GM12878 (cell line): ENCODE data around the gene PKD2. TPM values are rescaled to one million over a fixed set of nuclear protein-coding genes. Genes with fewer than 3 reads are reported as not detected.
"Not testable (repeated sequence)": the region's sequence is repeated elsewhere in the genome, so short reads cannot be mapped to it uniquely, and the experiment has no call there.

ENCODE experiments used
- ATAC-seq: fragments of 200-7000 bp; cut with Tn5 transposase; 3 replicates; pipeline ENCODE4 v1.9.1; 2020; ENCODE audit warnings: mild to moderate bottlenecking, moderate library complexity
- BruUV-seq: library from RNA; stranded (reverse); fragments of 400-500 nt; replicated peaks from 2 replicates; lab custom pipeline; 2021; lab: Mats Ljungman, UMichigan
- CTCF ChIA-PET: fragments of 300-600 bp; sonication (Branson Sonifier 250); formaldehyde crosslinking; extraction: SDS; loops from one replicate; lab custom pipeline; 2021; ENCODE audit warnings: inconsistent platforms; lab: Yijun Ruan, JAX
- POLR2A ChIA-PET: fragments of 350-600 bp; formaldehyde crosslinking; extraction: SDS; loops from one replicate; lab custom pipeline; 2021; ENCODE audit warnings: inconsistent platforms; lab: Charles Lee
- RAD21 ChIA-PET: fragments of 300-600 bp; sonication (Branson Sonifier 250); formaldehyde crosslinking; loops from one replicate; lab custom pipeline; 2023; ENCODE audit warnings: antibody characterized with exemption; ENCODE audit not compliant: unreplicated experiment; lab: Charles Lee
- SMC1A ChIA-PET: fragments of 300-600 bp; sonication (Branson Sonifier 250); formaldehyde crosslinking; loops from one replicate; lab custom pipeline; 2023; ENCODE audit not compliant: unreplicated experiment, uncharacterized antibody; lab: Charles Lee
- DNase-seq: peaks from one replicate; pipeline ENCODE4 v3.0.0-alpha.2; 2011; ENCODE audit warnings: low read depth, low spot score
- FAIRE-seq: peaks from 3 replicates; lab custom pipeline; 2011; peaks lifted over from hg19 to GRCh38; lab: Jason Lieb, UNC
- H2AFZ ChIP-seq: 2 replicates; pipeline ENCODE4 v1.6.0; 2011; ENCODE audit warnings: low read depth, low read length, control low read depth; ENCODE audit not compliant: control insufficient read depth
- H3K27ac ChIP-seq: 2 replicates; pipeline ENCODE4 v1.5.1; 2011; ENCODE audit warnings: control low read depth; ENCODE audit not compliant: control insufficient read depth, insufficient read depth
- H3K27me3 ChIP-seq, 2 experiments: replicated peaks in 1 of 2; 2 replicates each; pipeline versions ENCODE4 v1.6.0 to v1.6.1; 2011; ENCODE audit warnings: low read length in 1 of 2; ENCODE audit not compliant: control insufficient read depth in 2 of 2, insufficient read depth in 2 of 2
- H3K36me3 ChIP-seq, 2 experiments: 2 replicates each; pipeline ENCODE4 v1.5.1; 2011; ENCODE audit warnings: low read length in 1 of 2; ENCODE audit not compliant: control insufficient read depth in 2 of 2, insufficient read depth in 2 of 2
- H3K4me1 ChIP-seq: 2 replicates; pipeline ENCODE4 v1.6.1; 2011; ENCODE audit warnings: mild to moderate bottlenecking, low read length, moderate library complexity, mixed read lengths; ENCODE audit not compliant: control insufficient read depth, insufficient read depth
- H3K4me2 ChIP-seq: 2 replicates; pipeline ENCODE4 v1.6.0; 2011; ENCODE audit warnings: control low read depth; ENCODE audit not compliant: control insufficient read depth, insufficient read depth
- H3K4me3 ChIP-seq: fragments of 200-600 bp; sonication (generic); 2 replicates; pipeline ENCODE4 v1.5.1; 2016
- H3K79me2 ChIP-seq: 2 replicates; pipeline ENCODE4 v1.6.0; 2011; ENCODE audit warnings: low read length; ENCODE audit not compliant: control insufficient read depth, insufficient read depth
- H3K9ac ChIP-seq: 2 replicates; pipeline ENCODE4 v1.8.0; 2011; ENCODE audit warnings: low read length, control low read depth, mixed read lengths; ENCODE audit not compliant: control insufficient read depth, insufficient read depth
- H3K9me3 ChIP-seq: replicated peaks from 3 replicates; pipeline ENCODE4 v1.5.1; 2011; ENCODE audit warnings: mild to moderate bottlenecking, low read length; ENCODE audit not compliant: control insufficient read depth, insufficient read depth
- H4K20me1 ChIP-seq: 2 replicates; pipeline ENCODE4 v1.6.0; 2011; ENCODE audit not compliant: control insufficient read depth, insufficient read depth
- FOXM1 ChIP-seq: IDR thresholded peaks from 2 replicates; pipeline ENCODE4 v1.6.1; 2012; ENCODE audit warnings: low read depth, mild to moderate bottlenecking, inconsistent platforms, low read length, moderate library complexity
- IKZF1 ChIP-seq: fragments of 450-650 bp; conservative IDR thresholded peaks from 2 replicates; pipeline ENCODE4 v1.6.1; 2017; ENCODE audit warnings: antibody characterized with exemption, mild to moderate bottlenecking
- IKZF2 ChIP-seq, 2 experiments: fragments of 450-650 bp; IDR thresholded peaks; 2 replicates each; pipeline ENCODE4 v1.6.1; 2017; ENCODE audit warnings: mild to moderate bottlenecking in 2 of 2, moderate library complexity in 2 of 2
- NFXL1 ChIP-seq: fragments of 450-650 bp; IDR thresholded peaks from 2 replicates; pipeline ENCODE4 v1.6.1; 2017; ENCODE audit warnings: antibody characterized with exemption, mild to moderate bottlenecking, borderline replicate concordance
- RUNX3 ChIP-seq: IDR thresholded peaks from 2 replicates; pipeline ENCODE4 v1.6.1; 2012; ENCODE audit warnings: low read length, inconsistent platforms
- SPI1 ChIP-seq: IDR thresholded peaks from 2 replicates; pipeline ENCODE4 v1.6.1; 2011; ENCODE audit warnings: low read depth, mild to moderate bottlenecking, low read length, moderate library complexity, borderline replicate concordance; ENCODE audit not compliant: insufficient read depth
- SREBF1 ChIP-seq: IDR thresholded peaks from 2 replicates; pipeline ENCODE4 v1.6.1; 2012; ENCODE audit warnings: mild to moderate bottlenecking, low read length
- WGBS: methylation state at CpG from one replicate; pipeline ENCODE4 v1.1.6; 2016; ENCODE audit warnings: low lambda C conversion rate; ENCODE audit not compliant: insufficient replicate concordance, insufficient coverage; ENCODE audit errors: missing lambda C conversion rate; 5-methylcytosine and 5-hydroxymethylcytosine counted together
- in situ Hi-C: fragments of 300-500 bp; cut with MboI; formaldehyde crosslinking; loops from 9 replicates; pipeline ENCODE4 v1.14.3; 2018; ENCODE audit warnings: mixed read lengths
- intact Hi-C: fragments of 100-400 bp; cut with micrococcal nuclease; formaldehyde crosslinking; loops from one replicate; pipeline ENCODE4 v1.14.2; 2022; ENCODE audit not compliant: unreplicated experiment
- polyA plus RNA-seq, 11 experiments: library from polyadenylated mRNA; depleted of rRNA in 4 of 11; unstranded in 6 of 11; stranded (reverse) in 5 of 11; fragments of >200 nt; fragmentation: Nextera tagmentation in 4 of 11; fragmentation: Illumina TruSeq in 1 of 11; extraction: Ambion mirVana in 4 of 11; extraction: Trizol in 1 of 11; gene quantifications; 1 replicate in 1 of 11; 2 replicates in 10 of 11; pipeline versions ENCODE4 v1.2.1 to v1.2.3, GENCODE V29; 2011 to 2016; ENCODE audit warnings: inconsistent platforms in 2 of 11, missing spikeins in 2 of 11, low read depth in 1 of 11
- total RNA-seq, 4 experiments: library from RNA; depleted of rRNA in 3 of 4; stranded (reverse); fragments of >200 nt in 3 of 4; fragmentation: Illumina TruSeq in 1 of 4; extraction: Trizol in 1 of 4; gene quantifications; 2 replicates each; pipeline versions ENCODE4 v1.2.1 to v1.2.3, GENCODE V29; 2013 to 2021

Gene PKD2
- total and polyA plus RNA-seq, 10 of the 15 experiments (the other 5 are each of a cell fraction or from before 2014, with no cell fraction given), result 2.0 to 13.8 (median 8.4) TPM

DNA sequence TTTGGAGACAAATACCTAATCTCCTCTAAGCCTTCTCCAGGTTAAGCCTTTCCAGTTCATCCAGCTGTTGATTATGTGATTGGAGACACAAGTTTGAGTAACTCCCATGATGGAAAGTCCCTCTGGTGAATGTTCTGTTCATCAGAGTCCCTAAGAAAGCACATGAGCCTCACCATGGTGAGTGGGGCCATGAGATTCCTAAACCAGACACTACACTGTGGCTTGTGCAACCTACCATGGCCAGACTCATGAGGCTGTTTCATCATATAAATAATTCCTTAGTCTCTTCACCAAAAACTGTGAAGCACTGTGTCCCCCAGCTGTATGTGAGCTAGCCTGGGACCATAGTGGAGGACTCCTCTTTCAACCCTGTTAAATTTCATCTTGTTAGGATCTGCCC lies 14.4 kb downstream of the PKD2 start (continued):
- no peak for TF ChIP-seq NFXL1

DNA sequence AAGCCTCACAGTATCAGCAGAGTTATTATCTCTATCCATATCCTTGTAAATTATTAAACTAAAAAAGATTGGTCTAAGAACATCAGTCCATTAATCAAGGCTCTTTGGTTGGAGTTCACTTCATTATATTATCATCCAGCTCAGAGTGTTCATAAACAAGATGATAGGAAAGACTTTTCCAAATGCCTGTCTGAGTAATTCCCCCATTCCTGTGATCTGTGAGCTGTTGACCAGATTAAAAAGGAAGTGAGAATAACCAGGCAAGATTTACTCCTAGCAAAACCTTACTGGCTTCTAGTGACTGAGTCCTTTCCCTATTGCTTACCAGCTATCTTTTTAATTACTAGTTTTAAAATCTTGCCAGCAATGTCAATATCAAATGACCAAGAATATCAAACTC lies 14.9 kb downstream of the PKD2 start:
- no peak overlapping the region for H2AFZ ChIP-seq
- H3K4me1 ChIP-seq, result no peaks in the 10 kb centered on the region
- FAIRE-seq (peak; percentile 68), ATAC-seq (0 out of 3 replicates have a peak, but pooled peaks have one; percentile 31), DNase-seq (no peak)
- no peak overlapping the region for H3K9ac ChIP-seq
- intact Hi-C loops, result no loop called here
- no TSS peak for BruUV-seq
- RAD21 ChIA-PET, result interaction anchor here (1.0 to 1.7 kb wide), 4 partner anchors 10 to 435 kb away, joined by 3 to 10 read pairs (median 4); partner anchors contain the start of gene HERC5
- POLR2A ChIA-PET, result interaction anchor here (0.5 to 1.0 kb wide), 2 partner anchors 10 to 318 kb away, joined by 3 to 4 read pairs; no protein-coding TSS in a partner anchor
- CTCF ChIA-PET, result interaction anchor here (0.9 to 5.1 kb wide), 4 partner anchors 10 to 49 kb away, joined by 3 to 39 read pairs (median 6); no protein-coding TSS in a partner anchor
- H3K27me3 ChIP-seq, result no peaks in the 10 kb centered on the region
- TF ChIP-seq FOXM1, result no peak
- TF ChIP-seq SPI1, result peak; percentile 53; the same call in 1 of the 2 replicates
- 0 out of 2 replicates have a peak, but pooled peaks have one; percentile 38 for TF ChIP-seq IKZF1
- TF ChIP-seq RUNX3, result peak; percentile 37; the same call in 1 of the 2 replicates
- TF ChIP-seq SREBF1, result no peak
- TF ChIP-seq IKZF2 (IDR thresholded peaks at IDR 0.05), result peak; percentile 28 to 37; a peak in 2 of 4 replicates
- H3K4me2 ChIP-seq, result no peak overlapping the region
- H3K79me2 ChIP-seq, result no peaks in the 10 kb centered on the region
- peaks cover 3% of the 10 kb centered on the region; the same call in 2 of the 3 replicates for H3K9me3 ChIP-seq
- no peak overlapping the region for H3K27ac ChIP-seq
- SMC1A ChIA-PET, result interaction anchor here (1.3 to 2.0 kb wide), 5 partner anchors 10 to 493 kb away, joined by 4 to 8 read pairs (median 5); no protein-coding TSS in a partner anchor
- in situ Hi-C loops, result no loop called here
- 0 out of 4 replicates have a peak, but pooled peaks cover 0 to 2% of the 10 kb centered on the region in 2 experiments for H3K36me3 ChIP-seq
- H3K4me3 ChIP-seq, result no peak overlapping the region
- H4K20me1 ChIP-seq, result no peaks in the 10 kb centered on the region

DNA sequence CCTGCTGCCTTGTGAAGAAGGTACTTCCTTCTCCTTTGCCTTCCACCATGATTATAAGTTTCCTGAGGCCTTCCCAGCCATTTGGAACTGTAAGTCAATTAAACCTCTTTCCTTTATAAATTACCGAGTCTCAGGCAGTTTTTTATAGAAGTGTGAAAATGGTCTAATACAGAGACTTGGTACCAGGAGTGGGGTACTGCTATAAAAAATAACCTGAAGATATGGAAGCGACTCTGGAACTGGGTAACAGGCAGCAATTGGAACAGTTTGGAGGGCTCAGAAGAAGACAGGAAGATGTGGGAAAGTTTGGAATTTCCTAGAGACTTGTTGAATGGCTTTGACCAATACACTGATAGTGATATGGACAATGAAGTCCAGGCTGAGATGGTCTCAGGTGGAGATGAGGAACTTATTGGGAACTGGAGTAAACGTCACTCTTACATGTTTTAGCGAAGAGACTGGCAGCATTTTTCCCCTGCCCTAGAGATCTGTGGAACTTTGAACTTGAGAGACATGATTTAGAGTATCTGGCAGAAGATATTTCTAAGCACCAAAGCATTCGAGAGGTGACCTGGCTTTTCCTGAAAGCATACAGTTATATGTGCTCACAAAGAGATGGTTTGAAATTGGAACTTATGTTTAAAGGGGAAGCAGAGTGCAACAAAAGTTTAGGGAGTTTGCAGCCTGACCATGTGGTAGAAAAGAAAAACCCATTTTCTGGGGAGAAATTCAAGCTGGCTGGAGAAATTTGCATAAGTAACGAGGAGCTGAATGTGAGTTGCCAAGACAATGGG lies 18.6 kb downstream of the PKD2 start:
- CTCF ChIA-PET, H3K79me2 ChIP-seq, ATAC-seq, in situ Hi-C loops, H2AFZ ChIP-seq, H3K27me3 ChIP-seq, BruUV-seq, H3K9me3 ChIP-seq, H4K20me1 ChIP-seq, H3K4me3 ChIP-seq, H3K27ac ChIP-seq, H3K4me2 ChIP-seq, SMC1A ChIA-PET, DNase-seq, H3K4me1 ChIP-seq, intact Hi-C loops, RAD21 ChIA-PET, H3K9ac ChIP-seq, H3K36me3 ChIP-seq, POLR2A ChIA-PET, FAIRE-seq: not testable (repeated sequence)
- WGBS, result 97% methylated on average over 6 of the region's 6 CpGs
